Stomach (tissue), 4 donors: ENCODE data around the gene TRMT2A.

Source experiments
- CTCF ChIP-seq, 7 experiments: fragments of 450-650 bp in 4 of 7; fragments of 200-600 bp in 3 of 7; sonication (generic) in 3 of 7; IDR thresholded peaks; one replicate each; pipeline ENCODE4 v1.5.1; 2016 to 2019; ENCODE audit warnings: antibody characterized with exemption in 7 of 7, control low read depth in 2 of 7, mild to moderate bottlenecking in 1 of 7
- POLR2AphosphoS5 ChIP-seq, 3 donors: sonication (generic); formaldehyde crosslinking; IDR thresholded peaks; one replicate each; pipeline ENCODE4 v1.6.1; 2016; ENCODE audit warnings: antibody characterized with exemption in 3 of 3

- TF ChIP-seq CTCF (IDR thresholded peaks at IDR 0.05) = no peak
- no peak for TF ChIP-seq POLR2AphosphoS5 (IDR thresholded peaks at IDR 0.05)
Measured at GRCh38 chr22:20165421-20165820, 48.4 kb upstream of the TRMT2A start.
